HG03521 (cell line): ENCODE data around the gene GATD1.
A peak's percentile ranks its signal among the peaks of the same experiment; 100 is the strongest.

ENCODE experiments used
- ATAC-seq: cut with Tn5 transposase; IDR thresholded peaks from one replicate; pipeline ENCODE4 v1.9.1; 2021; ENCODE audit warnings: mild to moderate bottlenecking, moderate library complexity; ENCODE audit not compliant: unreplicated experiment

The GATD1 gene

DNA sequence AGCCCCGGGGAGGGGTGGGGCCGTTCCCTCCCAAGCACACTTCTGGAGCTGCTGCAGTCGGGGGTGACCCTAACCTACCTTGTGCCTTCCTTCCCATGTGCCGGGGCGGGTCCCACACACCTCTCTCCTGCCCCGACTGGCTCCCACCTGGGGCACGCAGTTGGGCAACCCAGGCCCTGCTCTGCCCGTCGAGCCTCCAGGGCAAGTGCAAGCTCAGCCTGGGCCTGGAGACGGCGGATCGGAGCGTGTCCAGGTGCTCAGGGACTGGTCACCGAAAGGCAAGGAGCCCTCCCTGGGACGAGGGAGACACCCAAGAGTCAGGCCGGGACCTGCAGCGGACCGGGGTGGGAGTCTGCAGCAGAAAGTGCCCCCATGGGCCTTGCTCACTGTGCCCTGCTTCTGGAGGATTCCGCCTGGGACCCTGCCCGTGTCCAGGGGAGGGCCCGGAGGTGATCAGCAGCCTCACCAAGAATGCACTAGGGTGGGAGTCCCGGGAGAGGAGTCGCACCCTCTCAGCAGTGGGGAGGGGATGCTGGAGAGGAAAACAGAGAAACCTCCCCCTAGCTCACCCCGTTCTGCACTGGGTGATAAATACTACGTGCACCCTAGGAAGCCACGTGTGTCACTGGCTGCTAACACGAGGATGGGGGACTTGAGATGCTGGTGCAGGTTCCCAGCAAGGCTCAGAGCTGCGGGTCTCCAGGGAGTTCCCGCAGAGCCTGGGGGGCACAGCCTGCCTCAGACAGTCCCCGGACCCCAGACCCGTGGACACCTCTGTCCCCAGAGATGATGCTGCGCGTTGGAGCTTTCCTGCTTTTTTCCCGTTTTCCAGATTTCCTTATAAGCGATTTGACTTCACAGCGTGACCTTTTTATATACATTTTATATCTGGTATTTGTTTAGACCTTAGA lies 5.2 kb upstream of the GATD1 start:
- no peak for ATAC-seq

DNA sequence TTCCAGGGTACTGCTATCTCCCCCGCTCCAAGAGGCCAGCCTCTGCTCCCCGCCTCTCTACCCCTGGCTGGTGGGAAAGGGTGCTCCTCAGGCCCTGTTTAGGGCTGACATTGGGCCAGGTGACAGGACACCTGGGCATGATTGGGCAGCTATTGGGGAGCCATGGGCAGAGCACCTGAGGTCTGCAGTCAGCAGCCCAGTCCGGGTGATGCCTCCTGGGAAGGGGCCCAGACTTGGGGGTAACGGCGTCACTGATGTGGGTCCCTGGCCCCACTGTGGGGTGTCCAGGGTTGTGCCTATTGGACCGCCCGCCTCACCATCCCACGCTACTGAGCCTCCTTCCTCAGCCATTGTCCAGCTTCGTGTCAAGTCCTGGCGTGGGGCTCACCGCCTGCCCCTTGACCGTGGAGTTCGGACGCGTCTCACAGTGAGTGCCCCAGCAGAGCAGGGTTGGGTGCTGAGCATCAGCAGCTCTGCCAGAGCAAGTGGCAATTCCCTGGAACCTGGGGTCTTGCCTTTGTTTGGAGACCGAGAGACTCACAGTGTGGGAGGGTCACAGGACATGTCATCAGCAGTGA lies 2.8 kb upstream of the GATD1 start:
- no peak for ATAC-seq

DNA sequence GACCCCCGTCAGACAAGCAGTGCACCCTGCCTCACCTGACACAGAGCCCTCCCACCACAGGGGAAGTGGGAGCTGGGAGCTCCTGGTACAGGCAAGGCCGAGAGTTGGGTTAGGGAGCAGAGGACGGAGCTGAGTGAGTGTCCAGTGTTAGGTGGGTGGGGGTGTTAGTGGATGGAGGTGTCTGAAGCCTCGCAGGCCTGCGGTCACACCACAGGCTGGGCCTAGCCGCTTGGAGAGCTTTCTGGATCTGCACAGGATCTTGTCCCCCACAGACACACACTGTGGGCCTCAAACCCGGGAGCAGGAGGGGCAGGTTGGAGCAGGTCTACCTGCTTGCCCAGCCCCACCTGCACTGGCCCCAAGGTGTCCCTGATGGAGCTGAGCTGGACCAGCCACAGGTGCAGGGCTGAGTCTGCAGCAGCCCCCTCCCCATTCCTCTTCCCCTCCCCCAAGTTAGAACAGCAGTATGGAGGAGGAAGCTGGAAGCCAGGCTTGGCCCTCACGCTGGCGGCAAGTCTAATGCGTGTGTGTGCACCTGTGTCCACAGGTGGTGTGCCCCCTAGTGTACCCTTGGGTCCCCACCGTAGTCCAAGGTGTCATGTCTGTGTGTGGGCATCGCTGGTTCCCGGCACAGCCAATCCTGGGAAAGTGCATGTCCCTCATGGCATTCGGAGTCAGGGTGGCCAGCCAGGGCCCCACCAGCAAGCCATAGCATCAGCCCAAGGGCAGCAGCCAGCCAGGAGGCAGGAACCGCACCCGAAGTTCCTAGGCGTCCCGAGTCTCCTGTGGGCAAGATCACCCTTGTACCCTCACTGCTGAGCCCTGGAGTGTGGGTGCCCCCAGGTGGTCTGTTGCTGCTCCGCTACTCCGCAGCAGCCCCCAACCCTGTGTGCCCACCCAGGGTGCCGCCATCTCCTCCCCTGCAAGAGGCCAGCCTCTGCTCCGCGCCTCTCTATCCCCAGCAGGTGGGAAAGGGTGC lies 2.0 kb upstream of the GATD1 start:
- ATAC-seq: no peak

DNA sequence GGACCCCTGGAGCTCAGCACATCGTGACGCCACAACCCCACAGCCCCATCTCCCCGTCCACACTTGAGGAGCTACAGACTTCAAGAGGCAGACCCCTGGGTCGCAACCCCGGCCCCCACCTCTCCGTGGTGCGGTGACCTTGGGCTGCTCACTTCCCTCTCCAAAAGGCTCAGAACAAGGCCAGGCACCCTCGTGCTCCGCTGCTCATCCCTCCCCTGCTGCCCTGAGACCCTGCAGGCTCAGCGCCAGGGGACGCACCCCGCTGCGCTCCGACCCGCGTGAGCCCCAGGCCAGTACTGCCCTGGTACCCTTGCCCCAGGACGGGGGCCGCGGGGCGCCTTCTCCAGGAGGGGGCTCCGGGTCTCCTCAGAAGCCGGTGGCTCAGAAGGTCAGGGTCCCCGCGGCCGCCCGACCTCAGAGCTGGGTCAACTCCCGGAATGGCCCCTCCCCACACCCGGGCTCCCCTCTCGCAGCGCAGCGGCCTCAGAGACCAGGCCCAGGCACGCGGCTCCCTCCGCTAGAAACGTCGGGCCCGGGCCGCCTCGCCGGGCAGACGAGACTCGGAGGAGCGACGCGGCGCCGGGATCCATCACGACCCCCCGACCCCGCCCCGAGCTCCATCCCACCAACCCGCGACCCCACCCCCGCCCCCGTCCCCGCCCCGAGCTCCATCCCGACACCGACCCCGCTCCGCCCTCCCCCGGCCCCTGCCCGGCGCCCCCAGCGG lies 563 bp downstream of the GATD1 start:
- peak; percentile 31 for ATAC-seq

DNA sequence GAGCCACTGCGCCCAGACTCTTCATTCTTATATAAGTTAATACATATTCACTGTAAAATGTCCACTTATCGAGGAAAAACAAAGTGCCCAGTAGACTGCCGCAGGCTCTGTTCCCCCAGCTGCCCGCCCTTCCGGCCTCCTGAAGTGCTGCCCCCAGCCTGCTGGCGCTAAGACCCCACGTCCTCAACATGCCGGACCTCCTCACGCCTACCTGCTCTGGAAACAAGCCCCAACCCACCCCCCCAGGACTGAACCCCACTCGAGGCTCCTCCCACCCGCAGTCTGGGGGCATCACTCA lies 1.1 kb downstream of the GATD1 start:
- ATAC-seq: no peak

DNA sequence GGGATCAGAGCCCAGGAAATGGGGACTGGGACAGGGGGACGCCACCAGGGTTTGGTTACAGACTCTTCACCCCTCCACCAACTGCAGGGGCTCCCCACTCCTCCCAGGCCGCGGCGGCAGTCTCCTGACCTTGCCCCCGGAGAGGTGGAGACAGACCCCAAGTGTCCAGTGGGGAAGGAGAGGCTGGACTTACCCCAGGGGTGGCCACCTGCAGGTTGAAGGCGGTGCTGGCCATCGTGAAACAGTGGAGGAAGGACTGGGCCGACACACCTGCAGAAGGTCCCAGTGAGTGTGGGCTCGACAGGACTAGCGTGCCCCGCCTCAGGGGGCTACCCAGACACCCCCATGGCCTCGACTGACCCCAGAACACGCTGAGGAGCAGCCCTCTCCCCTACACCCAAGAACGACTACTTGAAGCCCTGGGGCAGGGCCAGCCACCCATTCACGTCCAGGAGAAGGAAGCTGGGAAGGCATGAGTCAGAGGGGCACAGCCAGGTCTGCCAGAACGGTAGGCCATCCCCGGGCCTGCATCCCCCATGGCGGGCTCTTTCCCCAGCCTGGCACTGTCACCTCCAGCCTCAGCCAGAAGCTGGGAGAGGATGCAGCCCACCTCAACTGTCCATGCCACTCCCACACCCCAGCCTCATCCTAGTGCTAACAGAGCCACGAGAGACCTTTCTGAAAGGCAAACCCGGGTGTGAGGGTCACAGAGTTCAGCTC lies 2.3 kb downstream of the GATD1 start:
- no peak for ATAC-seq

DNA sequence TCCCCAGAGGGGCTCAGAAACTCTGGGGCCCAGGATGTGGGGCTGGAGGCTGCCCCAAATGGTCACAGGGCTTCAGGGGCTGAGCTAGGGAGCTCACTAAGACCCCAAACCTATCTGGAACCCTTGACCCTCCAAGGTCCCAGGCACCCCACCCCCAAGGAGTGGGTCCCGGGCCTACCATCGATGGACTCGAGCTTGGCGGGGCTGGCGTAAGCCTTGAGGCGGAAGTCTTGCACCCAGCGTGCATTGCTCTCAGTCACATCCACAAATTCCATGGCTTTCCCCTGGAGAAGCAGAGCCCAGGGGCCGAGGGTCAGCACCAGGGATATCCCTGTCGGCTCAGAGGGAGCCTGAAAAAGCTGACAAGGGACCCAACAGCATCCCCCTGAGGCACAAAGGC lies 3.5 kb downstream of the GATD1 start:
- no peak for ATAC-seq

DNA sequence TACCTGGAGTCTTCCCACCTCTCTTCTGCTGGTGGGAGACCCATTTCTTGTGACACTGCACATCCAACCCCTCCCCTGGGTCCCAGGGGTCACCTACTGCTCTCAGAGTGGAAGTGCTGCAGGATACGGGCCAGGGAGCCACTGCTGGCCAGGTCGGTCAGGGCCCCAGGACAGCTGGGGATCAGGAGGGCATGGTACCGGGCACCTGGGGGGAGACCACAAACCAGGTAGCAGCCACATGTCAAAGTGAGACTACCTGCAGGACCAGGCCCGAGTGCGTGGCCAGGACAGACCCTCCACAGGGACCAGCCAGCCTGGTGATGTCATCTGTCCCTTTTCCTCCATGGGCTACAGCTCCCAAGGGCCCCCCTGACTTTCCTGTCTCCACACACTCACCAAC lies 3.9 kb downstream of the GATD1 start:
- ATAC-seq: no peak

DNA sequence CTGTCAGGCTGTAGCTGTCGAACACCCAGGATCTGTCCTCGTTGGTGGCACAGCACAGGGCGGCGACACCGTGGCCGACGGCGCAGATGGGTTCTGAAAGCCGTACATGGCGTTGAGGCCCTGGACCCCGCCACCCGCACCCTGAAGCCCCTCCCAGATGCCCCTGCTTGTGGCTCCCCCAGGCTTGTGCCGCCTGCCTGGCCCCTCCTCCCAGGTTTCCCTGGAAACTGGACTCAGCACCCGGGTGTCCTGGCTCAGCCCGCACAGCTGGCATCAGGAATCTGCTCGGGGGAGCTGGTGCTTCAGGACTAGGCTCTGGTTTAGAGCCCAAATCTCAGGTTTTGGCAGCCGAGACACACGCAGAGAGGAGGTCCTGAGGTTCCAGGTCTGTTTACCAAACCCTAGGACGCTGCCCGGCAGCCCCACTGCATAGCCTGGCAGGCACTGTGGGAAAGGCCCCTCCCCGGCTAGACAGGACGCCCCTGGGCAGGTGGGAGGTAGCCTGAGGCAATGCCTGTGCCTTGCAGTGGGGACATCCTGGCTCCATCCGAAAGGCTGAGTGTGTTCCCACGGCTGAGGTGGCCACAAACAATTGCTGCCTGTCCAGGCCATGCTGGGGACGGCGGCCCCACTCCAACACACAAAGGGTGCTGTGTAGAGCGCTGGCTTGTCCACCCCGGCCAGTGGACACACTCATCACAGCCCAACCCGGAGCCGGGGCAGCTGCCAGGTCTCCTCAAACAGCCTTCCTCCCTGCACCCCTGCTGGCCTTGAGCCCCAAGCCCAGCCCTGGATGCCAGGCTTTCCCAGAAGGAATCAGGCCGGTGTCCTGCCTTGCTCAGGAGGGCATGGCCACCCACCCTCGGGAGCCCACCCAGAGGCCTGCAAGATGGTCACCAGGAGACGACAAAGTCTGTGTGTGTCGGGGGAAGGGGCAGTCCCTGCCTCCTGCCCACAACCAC lies 4.6 kb downstream of the GATD1 start:
- no peak for ATAC-seq

DNA sequence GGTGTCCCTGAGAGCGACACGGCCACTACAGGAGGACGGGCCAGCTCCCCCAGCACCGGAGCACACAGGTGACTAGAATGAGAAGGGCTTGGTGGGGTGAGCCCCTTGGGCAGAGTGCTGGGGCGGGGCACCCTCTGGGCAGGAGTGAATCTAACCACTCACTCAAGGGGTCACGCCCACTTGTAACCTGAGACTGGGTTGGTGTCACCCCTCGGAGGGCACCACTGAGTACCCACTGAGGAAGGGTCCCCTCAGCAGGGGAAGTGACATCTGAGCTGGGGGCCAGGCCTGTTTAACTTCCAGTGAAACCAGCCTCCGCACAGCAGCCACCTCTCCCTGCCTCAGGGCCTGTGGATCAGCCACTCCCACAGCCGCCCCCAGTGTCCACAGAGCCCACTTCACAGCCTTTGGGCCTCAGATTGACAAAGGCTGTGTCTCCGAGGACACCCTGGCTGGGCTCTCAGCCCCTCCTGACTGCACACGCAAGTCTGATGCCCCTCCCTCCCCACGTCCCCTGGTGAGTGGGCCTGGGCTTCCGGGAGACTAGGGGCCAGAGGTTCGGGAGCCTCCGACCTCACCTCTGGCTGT lies 5.6 kb downstream of the GATD1 start:
- no peak for ATAC-seq

DNA sequence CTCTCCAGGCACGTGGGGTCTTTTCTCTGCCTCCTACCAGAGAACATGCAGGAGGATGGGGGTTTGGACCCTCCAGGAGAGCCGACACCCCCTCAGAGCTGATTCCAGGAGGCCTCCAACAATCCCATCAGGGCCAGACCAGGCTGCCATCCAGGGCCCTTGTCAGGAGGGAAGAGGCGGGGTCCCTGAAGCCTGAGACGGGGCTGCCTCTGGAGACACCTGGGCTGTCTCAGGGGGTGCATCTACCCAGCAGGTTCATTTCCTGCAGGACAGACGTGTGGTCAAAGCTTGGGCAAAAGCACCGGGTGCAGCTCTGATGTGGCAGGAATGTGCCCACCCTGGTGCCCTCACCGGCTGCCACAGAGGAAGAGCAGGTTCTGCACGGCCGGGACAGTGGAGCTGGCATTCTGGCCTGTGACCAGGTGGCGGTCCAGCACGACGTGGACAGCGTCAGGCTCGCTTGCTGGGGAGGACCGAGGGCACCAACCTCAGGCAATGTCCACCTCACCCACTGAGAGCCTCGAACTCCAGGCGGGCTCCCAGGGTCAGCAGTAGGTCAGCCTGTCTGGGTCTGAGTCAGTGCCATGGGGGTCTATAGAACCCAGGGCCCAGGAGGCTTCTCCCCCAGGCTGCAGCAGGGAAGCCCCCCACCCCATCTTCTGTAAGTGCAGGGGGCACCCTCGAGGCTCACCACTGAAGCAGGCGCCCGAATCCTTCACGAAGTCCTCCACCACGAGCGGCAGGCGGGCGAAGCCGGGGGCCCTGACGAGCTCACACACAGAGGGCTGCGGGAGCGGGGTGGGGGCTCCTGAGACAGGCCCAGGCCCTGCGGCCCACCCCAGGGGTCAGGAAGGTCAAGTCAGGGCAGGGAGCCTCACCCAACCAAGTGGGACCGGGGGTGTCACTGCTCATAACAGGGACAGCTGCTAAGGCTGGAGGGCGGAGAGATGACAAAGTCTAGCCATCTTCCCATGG lies 6.4 kb downstream of the GATD1 start:
- no peak for ATAC-seq

DNA sequence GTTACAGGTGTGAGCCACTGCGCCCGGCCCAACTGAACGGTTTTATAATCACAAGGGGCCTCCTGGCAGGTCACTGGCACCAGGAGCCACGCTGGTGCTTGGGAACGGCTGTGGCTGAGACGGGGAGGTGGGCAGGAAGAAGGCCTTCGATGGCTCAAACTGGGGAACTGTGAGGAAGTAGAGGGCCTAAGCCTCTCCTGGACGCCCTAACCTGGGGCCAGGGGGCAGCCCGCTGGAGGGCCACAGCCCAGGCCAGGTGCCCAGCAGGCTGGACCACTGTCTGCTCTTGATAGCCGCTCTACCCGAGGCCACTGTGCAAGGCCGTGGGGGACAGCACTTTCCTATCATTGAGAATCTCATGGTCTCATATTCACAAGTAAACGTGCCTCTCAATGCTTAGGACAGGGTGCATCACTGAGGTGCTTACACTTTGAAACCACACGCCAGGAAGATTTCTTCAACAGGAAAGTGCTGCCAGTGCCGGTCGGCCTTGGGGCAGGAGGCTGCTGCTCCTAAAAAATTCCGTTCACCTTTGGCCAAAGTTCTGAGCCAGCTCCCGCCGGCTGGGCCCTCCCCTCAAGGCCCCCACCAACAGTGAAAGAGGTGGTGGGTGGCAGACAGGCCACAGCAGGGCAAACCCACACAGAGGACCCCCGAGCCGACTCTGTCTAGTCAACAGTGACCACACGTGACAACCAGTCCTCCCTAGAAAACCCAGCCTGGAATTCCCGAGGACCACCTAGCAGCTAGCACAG lies 7.2 kb downstream of the GATD1 start:
- ATAC-seq: no peak

DNA sequence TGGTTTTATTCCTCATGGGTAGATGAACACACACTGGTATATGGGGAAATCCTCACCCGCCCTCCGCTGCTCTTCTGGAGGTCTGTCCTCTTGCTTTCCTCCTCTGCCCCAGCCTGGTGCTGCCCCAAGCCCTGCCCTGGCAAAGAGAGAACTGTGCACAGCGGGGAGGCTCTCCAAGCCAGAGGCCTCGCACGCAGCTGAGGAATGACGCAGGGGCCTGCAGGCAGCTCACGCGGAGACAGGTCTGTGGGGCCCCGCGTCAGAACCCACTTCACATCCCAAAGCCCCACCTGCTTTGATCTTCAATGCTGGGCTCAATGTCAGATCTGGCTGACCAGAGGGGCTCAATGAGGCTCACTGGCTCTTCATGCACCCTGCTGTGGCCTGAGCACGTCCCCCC lies 10.0 kb downstream of the GATD1 start:
- ATAC-seq: no peak

DNA sequence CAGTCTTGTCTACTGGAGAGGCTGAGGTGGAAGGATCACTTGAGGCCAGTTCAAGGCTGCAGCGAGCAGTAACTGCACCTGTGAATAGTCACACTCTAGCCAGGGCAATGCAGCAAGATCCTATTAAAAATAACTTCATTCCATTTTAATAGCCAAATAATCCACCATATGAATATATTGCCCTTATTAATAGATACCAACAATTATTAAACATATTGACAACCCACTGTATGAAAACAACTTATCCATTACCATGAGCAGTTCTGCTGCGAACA lies 10.4 kb downstream of the GATD1 start:
- no peak for ATAC-seq

DNA sequence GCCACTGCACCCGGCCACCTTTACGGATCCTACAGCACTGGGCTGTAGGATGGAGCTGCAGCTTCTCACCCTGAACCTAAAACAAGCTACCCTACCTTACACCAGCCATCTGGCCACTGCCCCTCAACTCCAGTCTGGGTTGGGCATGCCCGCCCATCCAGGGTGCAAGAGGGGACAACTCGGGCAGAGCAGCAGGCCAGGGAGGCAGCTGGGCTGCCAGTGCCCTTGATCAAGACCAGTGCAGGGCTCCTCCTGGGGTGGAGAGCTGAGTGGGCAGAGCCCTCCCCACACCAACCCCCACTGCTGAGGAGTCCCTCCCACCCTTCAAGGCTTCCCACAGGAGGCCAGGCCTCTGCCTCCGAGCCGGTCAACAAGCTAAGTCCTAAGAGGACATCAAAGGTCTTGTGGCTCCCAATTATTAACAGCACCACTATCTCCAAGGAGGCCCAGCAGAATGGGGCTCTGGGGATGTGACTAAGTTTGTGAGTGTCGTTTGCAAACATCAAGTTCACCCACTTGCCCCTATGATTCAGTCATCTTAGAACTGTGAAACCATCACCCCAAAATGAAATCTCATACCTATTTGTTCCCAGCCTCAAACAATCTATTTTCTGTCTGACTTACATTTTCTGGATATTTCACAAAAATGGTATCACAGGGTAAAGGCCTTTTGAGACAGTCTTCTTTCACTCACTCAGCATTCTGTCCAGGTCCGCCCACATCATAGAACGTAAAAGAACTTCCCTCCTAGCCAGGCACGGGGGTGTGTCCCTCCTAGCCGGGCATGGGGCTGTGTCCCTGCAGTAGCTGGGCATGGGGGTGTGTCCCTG lies 11.0 kb downstream of the GATD1 start:
- no peak for ATAC-seq

DNA sequence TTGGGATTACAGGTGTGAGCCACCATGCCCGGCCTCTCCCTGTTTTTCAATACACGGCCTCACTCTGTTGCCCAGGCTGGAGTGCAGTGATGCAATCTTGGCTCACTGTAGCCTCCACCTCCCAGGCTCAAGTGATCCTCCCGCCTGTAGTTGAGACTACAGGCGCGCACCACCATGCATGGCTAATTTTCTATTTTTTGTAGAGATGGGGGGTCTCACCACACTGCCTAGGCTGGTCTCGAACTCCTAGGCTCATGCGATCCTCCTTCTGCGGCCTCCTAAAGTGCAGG lies 11.5 kb downstream of the GATD1 start:
- no peak for ATAC-seq
